ENCODE measurements around the gene SEC14L1.

The SEC14L1 gene

GRCh38 chr17:77206158-77206956, 65.6 kb downstream of the SEC14L1 start:
- Histone ChIP-seq H3K4me3 (ENCODE audit: severe bottlenecking) (no peak overlapping the region), H3K36me3 (ENCODE audit: low read depth) (peaks cover 91% of the 10 kb centered on the region), H3K4me1 (ENCODE audit: insufficient read depth, poor library complexity, severe bottlenecking) (no peaks in the 10 kb centered on the region), H3K27ac (ENCODE audit: poor library complexity, severe bottlenecking) (no peak overlapping the region), H3K9me3 (ENCODE audit: severe bottlenecking) (no peaks in the 10 kb centered on the region), H3K27me3 (ENCODE audit: insufficient read depth, poor library complexity, severe bottlenecking) (no peaks in the 10 kb centered on the region)
- ATAC-seq (ENCODE audit: low read depth): no peak
- no peak for DNase-seq (ENCODE audit: low spot score)
- TF ChIP-seq CTCF (IDR thresholded peaks at IDR 0.05; ENCODE audit: poor library complexity, severe bottlenecking): no peak

- H3K9me3 ChIP-seq (ENCODE audit: severe bottlenecking): no peaks in the 10 kb centered on the region
- DNase-seq (ENCODE audit: low spot score) (no peak), ATAC-seq (ENCODE audit: low read depth) (no peak)
- no peak overlapping the region for H3K27ac ChIP-seq (ENCODE audit: poor library complexity, severe bottlenecking)
- TF ChIP-seq CTCF (IDR thresholded peaks at IDR 0.05; ENCODE audit: poor library complexity, severe bottlenecking): no peak
- no peaks in the 10 kb centered on the region for H3K27me3 ChIP-seq (ENCODE audit: insufficient read depth, poor library complexity, severe bottlenecking)
- H3K36me3 ChIP-seq (ENCODE audit: low read depth): peaks cover 94% of the 10 kb centered on the region
- H3K4me1 ChIP-seq (ENCODE audit: insufficient read depth, poor library complexity, severe bottlenecking): no peaks in the 10 kb centered on the region
- no peak overlapping the region for H3K4me3 ChIP-seq (ENCODE audit: severe bottlenecking)
These were observed 67.0 kb downstream of the SEC14L1 start for GRCh38 chr17:77207689-77208216.

- Histone ChIP-seq H3K4me3 (ENCODE audit: severe bottlenecking) (no peak overlapping the region), H3K4me1 (ENCODE audit: insufficient read depth, poor library complexity, severe bottlenecking) (no peaks in the 10 kb centered on the region), H3K9me3 (ENCODE audit: severe bottlenecking) (no peaks in the 10 kb centered on the region), H3K27me3 (ENCODE audit: insufficient read depth, poor library complexity, severe bottlenecking) (no peaks in the 10 kb centered on the region), H3K27ac (ENCODE audit: poor library complexity, severe bottlenecking) (no peak overlapping the region), H3K36me3 (ENCODE audit: low read depth) (peaks cover 91% of the 10 kb centered on the region)
- ATAC-seq (ENCODE audit: low read depth) (no peak), DNase-seq (ENCODE audit: low spot score) (no peak)
- TF ChIP-seq CTCF (IDR thresholded peaks at IDR 0.05; ENCODE audit: poor library complexity, severe bottlenecking): no peak
These were observed 67.5 kb downstream of the SEC14L1 start for GRCh38 chr17:77208217-77208808.

- DNase-seq (ENCODE audit: low spot score): no peak
- no peak overlapping the region for H3K27ac ChIP-seq (ENCODE audit: poor library complexity, severe bottlenecking)
- H3K9me3 ChIP-seq (ENCODE audit: severe bottlenecking): no peaks in the 10 kb centered on the region
- no peaks in the 10 kb centered on the region for H3K27me3 ChIP-seq (ENCODE audit: insufficient read depth, poor library complexity, severe bottlenecking)
- no peak overlapping the region for H3K4me3 ChIP-seq (ENCODE audit: severe bottlenecking)
- no peaks in the 10 kb centered on the region for H3K4me1 ChIP-seq (ENCODE audit: insufficient read depth, poor library complexity, severe bottlenecking)
- no peak for TF ChIP-seq CTCF (IDR thresholded peaks at IDR 0.05; ENCODE audit: poor library complexity, severe bottlenecking)
- peaks cover 91% of the 10 kb centered on the region for H3K36me3 ChIP-seq (ENCODE audit: low read depth)
- no peak for ATAC-seq (ENCODE audit: low read depth)
These were observed 68.1 kb downstream of the SEC14L1 start for GRCh38 chr17:77208856-77209255.
